K562 (cell line): Measurements from ENCODE around the gene ANKRD34B. TPM values are rescaled to one million over a fixed set of nuclear protein-coding genes. Genes with fewer than 3 reads are reported as not detected.

Experiments
- ATAC-seq: fragments of 200-7000 bp; cut with Tn5 transposase; 3 replicates; pipeline ENCODE4 v1.9.1; 2020; ENCODE audit warnings: moderate library complexity
- BruUV-seq: library from RNA; stranded (reverse); fragments of 400-500 nt; replicated peaks from 2 replicates; lab custom pipeline; 2021; lab: Mats Ljungman, UMichigan
- CTCF ChIA-PET: fragments of 300-600 bp; formaldehyde crosslinking; extraction: SDS; loops from one replicate; lab custom pipeline; 2021; ENCODE audit warnings: low intra/inter-chr PET ratio; lab: Yijun Ruan, JAX
- POLR2A ChIA-PET: fragments of 300-600, 350-650 bp; sonication (Branson Sonifier 250); formaldehyde crosslinking; extraction: SDS; loops from one replicate; lab custom pipeline; 2021; ENCODE audit warnings: antibody characterized with exemption, inconsistent platforms; lab: Yijun Ruan, JAX
- DNase-seq, 4 experiments: peaks; one replicate each; pipeline versions ENCODE4 v3.0.0 to v3.0.0-alpha.2; 2011 to 2018; ENCODE audit warnings: low spot score in 3 of 4, mixed read lengths in 3 of 4; ENCODE audit errors: extremely low read depth in 1 of 4
- FAIRE-seq: peaks from 2 replicates; lab custom pipeline; 2011; peaks lifted over from hg19 to GRCh38; lab: Jason Lieb, UNC
- H2AFZ ChIP-seq: 2 replicates; pipeline ENCODE4 v1.6.0; 2011; ENCODE audit warnings: low read depth, low read length, control low read depth, inconsistent platforms
- H3K27ac ChIP-seq: fragments of 200-600 bp; 3 replicates; pipeline ENCODE4 v1.8.0; 2011; ENCODE audit warnings: low read depth, mild to moderate bottlenecking, control low read depth, inconsistent platforms, low read length, moderate library complexity, mixed read lengths; ENCODE audit errors: extremely low read depth
- H3K27me3 ChIP-seq, 2 experiments: fragments of 300-600 bp in 1 of 2; 2 replicates in 1 of 2; 3 replicates in 1 of 2; pipeline versions ENCODE4 v1.6.0 to v1.8.0; 2011; ENCODE audit warnings: inconsistent platforms in 2 of 2, low read length in 2 of 2, mild to moderate bottlenecking in 1 of 2, mixed read lengths in 1 of 2, moderate library complexity in 1 of 2; ENCODE audit not compliant: control insufficient read depth in 2 of 2, insufficient read depth in 2 of 2
- H3K36me3 ChIP-seq: fragments of 300-600 bp; 3 replicates; pipeline ENCODE4 v1.8.0; 2011; ENCODE audit warnings: mild to moderate bottlenecking, low read length, inconsistent platforms; ENCODE audit not compliant: control insufficient read depth, insufficient read depth
- H3K4me1 ChIP-seq, 2 experiments: fragments of 200-600 bp in 1 of 2; replicated peaks in 1 of 2; 2 replicates in 1 of 2; 3 replicates in 1 of 2; pipeline versions ENCODE4 v1.5.1 to v1.8.0; 2011; ENCODE audit warnings: inconsistent platforms in 2 of 2, low read length in 2 of 2, mild to moderate bottlenecking in 1 of 2, mixed read lengths in 1 of 2, moderate library complexity in 1 of 2; ENCODE audit not compliant: control insufficient read depth in 2 of 2, insufficient read depth in 2 of 2
- H3K4me2 ChIP-seq: 2 replicates; pipeline ENCODE4 v1.6.1; 2011; ENCODE audit warnings: low read length, control low read depth, inconsistent platforms, mixed read lengths; ENCODE audit not compliant: insufficient read depth
- H3K4me3 ChIP-seq: fragments of 200-600 bp; sonication (generic), shearing (Covaris generic); 2 replicates; pipeline ENCODE4 v1.5.1; 2016; ENCODE audit warnings: control low read depth, inconsistent platforms
- H3K79me2 ChIP-seq: fragments of 200-600 bp; 3 replicates; pipeline ENCODE4 v1.8.0; 2011; ENCODE audit warnings: low read length, inconsistent platforms; ENCODE audit not compliant: control insufficient read depth, insufficient read depth
- H3K9ac ChIP-seq, 2 experiments: 2 replicates each; pipeline versions ENCODE4 v1.6.0 to v1.6.1; 2011; ENCODE audit warnings: low read depth in 2 of 2, low read length in 2 of 2, control low read depth in 1 of 2, inconsistent platforms in 1 of 2, mild to moderate bottlenecking in 1 of 2, mixed read lengths in 1 of 2; ENCODE audit not compliant: insufficient read depth in 1 of 2
- H3K9me1 ChIP-seq: one replicate; pipeline ENCODE4 v1.6.0; 2011; ENCODE audit warnings: inconsistent platforms, mild to moderate bottlenecking, low read length, moderate library complexity; ENCODE audit not compliant: control insufficient read depth, insufficient read depth
- H3K9me3 ChIP-seq: replicated peaks from 2 replicates; pipeline ENCODE4 v1.5.1; 2011; ENCODE audit warnings: low read depth, low read length, inconsistent platforms; ENCODE audit not compliant: control insufficient read depth, insufficient read depth
- H4K20me1 ChIP-seq: replicated peaks from 2 replicates; pipeline ENCODE4 v1.6.1; 2011; ENCODE audit warnings: low read length, inconsistent platforms, mixed read lengths; ENCODE audit not compliant: control insufficient read depth, insufficient read depth
- ATF7 ChIP-seq: fragments of 450-650 bp; IDR thresholded peaks from 2 replicates; pipeline ENCODE4 v1.7.1; 2014; ENCODE audit warnings: mild to moderate bottlenecking, moderate library complexity
- FOSL1 ChIP-seq: fragments of 200-800 bp; sonication (Bioruptor generic); conservative IDR thresholded peaks from 2 replicates; pipeline ENCODE4 v1.6.1; 2016; ENCODE audit warnings: missing genetic modification characterization, missing compliant biosample characterization
- HLTF ChIP-seq: fragments of 450-650 bp; IDR thresholded peaks from 2 replicates; pipeline ENCODE4 v1.6.1; 2016
- HNRNPUL1 ChIP-seq: fragments of 200-400 bp; formaldehyde crosslinking; IDR thresholded peaks from 2 replicates; pipeline ENCODE4 v1.6.1; 2017; ENCODE audit warnings: low read length
- JUND ChIP-seq, 2 experiments: IDR thresholded peaks; 2 replicates in 1 of 2; 3 replicates in 1 of 2; pipeline ENCODE4 v1.6.1; 2011; ENCODE audit warnings: borderline replicate concordance in 2 of 2, low read depth in 2 of 2, low read length in 2 of 2, improper control_type of control experiment in 1 of 2, missing biosample characterization in 1 of 2, missing genetic modification characterization in 1 of 2, missing genetic modification reagents in 1 of 2
- MTA3 ChIP-seq: fragments of 450-650 bp; formaldehyde crosslinking; IDR thresholded peaks from 2 replicates; pipeline ENCODE4 v1.6.1; 2017; ENCODE audit warnings: mild to moderate bottlenecking, borderline replicate concordance
- STAT5B ChIP-seq: fragments of 250-450 bp; sonication (Bioruptor Pico); IDR thresholded peaks from 2 replicates; pipeline ENCODE4 v1.8.0; 2021; ENCODE audit warnings: mild to moderate bottlenecking, inconsistent platforms
- WGBS: fragments of 100-300 bp; shearing (Covaris generic); methylation state at CpG from one replicate; pipeline ENCODE4 v1.1.6; 2016; ENCODE audit warnings: low coverage, mixed read lengths; ENCODE audit not compliant: insufficient coverage; ENCODE audit errors: missing lambda C conversion rate; 5-methylcytosine and 5-hydroxymethylcytosine counted together
- in situ Hi-C: fragments of 300-500 bp; cut with MboI; formaldehyde crosslinking; loops from 4 replicates; pipeline ENCODE4 v1.15.0; 2018; ENCODE audit warnings: inconsistent platforms, mixed read lengths
- intact Hi-C: fragments of 100-400 bp; cut with micrococcal nuclease; formaldehyde crosslinking; loops from 2 replicates; pipeline ENCODE4 v1.14.2; 2022
- polyA plus RNA-seq, 8 experiments: library from polyadenylated mRNA; depleted of rRNA in 4 of 8; stranded (reverse) in 5 of 8; unstranded in 3 of 8; fragments of >200 nt; fragmentation: Nextera tagmentation in 2 of 8; fragmentation: Illumina TruSeq in 1 of 8; extraction: Ambion mirVana in 2 of 8; extraction: Trizol in 1 of 8; gene quantifications; 2 replicates each; pipeline versions ENCODE4 v1.2.1 to v1.2.3, GENCODE V29; 2011 to 2014; ENCODE audit warnings: inconsistent platforms in 1 of 8, missing spikeins in 1 of 8
- total RNA-seq, 7 experiments: library from RNA; depleted of rRNA in 6 of 7; stranded (reverse); fragments of >200 nt in 6 of 7; fragmentation: Illumina TruSeq in 2 of 7; extraction: Trizol in 2 of 7; gene quantifications; 2 replicates each; pipeline versions ENCODE4 v1.2.1 to v1.2.3, GENCODE V29; 2011 to 2021; ENCODE audit warnings: low replicate concordance in 1 of 7
- TF ChIP-seq, protein P1 (sequence below), 2 experiments: fragments of 450-650 bp in 1 of 2; sonication (generic) in 1 of 2; formaldehyde crosslinking in 1 of 2; IDR thresholded peaks in 1 of 2; conservative IDR thresholded peaks in 1 of 2; 2 replicates each; pipeline versions ENCODE4 v1.6.1 to v1.8.1; 2016 to 2023; ENCODE audit warnings: mild to moderate bottlenecking in 2 of 2, moderate library complexity in 2 of 2, inconsistent platforms in 1 of 2, missing genetic modification reagents in 1 of 2

ANKRD34B gene
- total and polyA plus RNA-seq, 9 of the 15 experiments (the other 6 are each of a cell fraction or from before 2014, with no cell fraction given) = not detected

GRCh38 chr5:80516826-80517225, 53.3 kb downstream of the ANKRD34B start:
- intact Hi-C loops = no loop called here
- FAIRE-seq (no peak), DNase-seq (peak in 3 of 4 experiments; percentile 14 to 47 (median 31)), ATAC-seq (peak; percentile 29; the same call in 1 of the 3 replicates)
- ChIA-PET POLR2A (no interaction called here), CTCF (no interaction called here)
- no peak overlapping the region for H3K9ac ChIP-seq
- TF ChIP-seq MTA3 (no peak), STAT5B (CRISPR knock-in tag) (no peak), ATF7 (no peak), FOSL1 (tag) (peak; percentile 76), HLTF (no peak), JUND (IDR thresholded peaks at IDR 0.05; ENCODE audit: borderline replicate concordance, low read depth, low read length) (peak; percentile 48; the same call in 1 of the 2 replicates), JUND (tag; IDR thresholded peaks at IDR 0.05; ENCODE audit: borderline replicate concordance, low read depth, low read length) (peak; percentile 32; the same call in 1 of the 3 replicates), HNRNPUL1 (no peak)
- TF ChIP-seq, protein P1, sequence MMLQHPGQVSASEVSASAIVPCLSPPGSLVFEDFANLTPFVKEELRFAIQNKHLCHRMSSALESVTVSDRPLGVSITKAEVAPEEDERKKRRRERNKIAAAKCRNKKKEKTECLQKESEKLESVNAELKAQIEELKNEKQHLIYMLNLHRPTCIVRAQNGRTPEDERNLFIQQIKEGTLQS (IDR thresholded peaks at IDR 0.05) = peak; percentile 59; the same call in 1 of the 2 replicates
- TF ChIP-seq, protein P1 (CRISPR knock-in tag; conservative IDR thresholded peaks at IDR 0.05) = no peak
- no peak overlapping the region for H3K4me2 ChIP-seq
- no peaks in the 10 kb centered on the region for H3K4me1 ChIP-seq
- H3K9me1 ChIP-seq = no peaks in the 10 kb centered on the region
- H3K9me3 ChIP-seq = no peaks in the 10 kb centered on the region
- no peaks in the 10 kb centered on the region for H3K79me2 ChIP-seq
- WGBS = 2% methylated on average over 4 of the region's 4 CpGs
- H3K4me3 ChIP-seq = no peak overlapping the region
- in situ Hi-C loops = no loop called here
- H3K36me3 ChIP-seq = no peaks in the 10 kb centered on the region
- H3K27me3 ChIP-seq = peaks cover 2 to 3% of the 10 kb centered on the region in 2 experiments; a peak in 2 of 5 replicates
- no peak overlapping the region for H2AFZ ChIP-seq
- no TSS peak for BruUV-seq
- H4K20me1 ChIP-seq = no peaks in the 10 kb centered on the region
- H3K27ac ChIP-seq = no peak overlapping the region
